GM19455 (cell line): ENCODE data around the gene SRGAP2C.
A peak's percentile ranks its signal among the peaks of the same experiment; 100 is the strongest.
"Not testable (repeated sequence)": the region's sequence is repeated elsewhere in the genome, so short reads cannot be mapped to it uniquely, and the experiment has no call there.

ENCODE experiments used
- ATAC-seq: cut with Tn5 transposase; IDR thresholded peaks from one replicate; pipeline ENCODE4 v1.9.1; 2021; ENCODE audit not compliant: unreplicated experiment

Gene SRGAP2C

GRCh38 chr1:121184290-121185127, at the start of gene SRGAP2C, which contains the start of gene FAM72B:
SRGAP2C (plus strand) TSS chr1:121184975; CDS start chr1:121187447, 2,472 bp downstream.
FAM72B (minus strand) TSS chr1:121184340; CDS start chr1:121183489, 851 bp downstream.
- peak; percentile 79 for ATAC-seq

- ATAC-seq: not testable (repeated sequence)
These were observed 44.4 kb upstream of the SRGAP2C start for GRCh38 chr1:121140393-121140792.

- not testable (repeated sequence) for ATAC-seq
These were observed 36.1 kb upstream of the SRGAP2C start for GRCh38 chr1:121148489-121149190.

- not testable (repeated sequence) for ATAC-seq
These were observed 33.5 kb upstream of the SRGAP2C start for GRCh38 chr1:121151294-121151693.

- ATAC-seq: not testable (repeated sequence)
These were observed 32.0 kb upstream of the SRGAP2C start for GRCh38 chr1:121152788-121153187.

GRCh38 chr1:121154811-121155210, 30.0 kb upstream of the SRGAP2C start:
- ATAC-seq: not testable (repeated sequence)

- not testable (repeated sequence) for ATAC-seq
These were observed 29.0 kb upstream of the SRGAP2C start for GRCh38 chr1:121155671-121156358.

GRCh38 chr1:121156958-121157603, 27.7 kb upstream of the SRGAP2C start:
- ATAC-seq: not testable (repeated sequence)

- ATAC-seq: not testable (repeated sequence)
These were observed 27.2 kb upstream of the SRGAP2C start for GRCh38 chr1:121157609-121158008.

GRCh38 chr1:121160118-121160517, 24.7 kb upstream of the SRGAP2C start:
- ATAC-seq: not testable (repeated sequence)

GRCh38 chr1:121161199-121161901, 23.4 kb upstream of the SRGAP2C start:
- ATAC-seq: not testable (repeated sequence)

GRCh38 chr1:121163850-121164757, 20.7 kb upstream of the SRGAP2C start:
- ATAC-seq: not testable (repeated sequence)

GRCh38 chr1:121165296-121165695, 19.5 kb upstream of the SRGAP2C start:
- not testable (repeated sequence) for ATAC-seq

- not testable (repeated sequence) for ATAC-seq
These were observed 17.5 kb upstream of the SRGAP2C start for GRCh38 chr1:121167225-121167738.

- not testable (repeated sequence) for ATAC-seq
These were observed 16.6 kb upstream of the SRGAP2C start for GRCh38 chr1:121168152-121168668.

GRCh38 chr1:121176649-121177048, 8.1 kb upstream of the SRGAP2C start:
- not testable (repeated sequence) for ATAC-seq

GRCh38 chr1:121178197-121178596, 6.6 kb upstream of the SRGAP2C start:
- ATAC-seq: not testable (repeated sequence)

GRCh38 chr1:121183867-121184266, 908 bp upstream of the SRGAP2C start:
- ATAC-seq: not testable (repeated sequence)
